Measurements from ENCODE around the gene SON.
A peak's percentile ranks its signal among the peaks of the same experiment; 100 is the strongest.

- 0 out of 2 replicates have a peak, but pooled peaks have one; percentile 21 for TF ChIP-seq POLR2AphosphoS5 (IDR thresholded peaks at IDR 0.05; ENCODE audit: low read depth)
- TF ChIP-seq, protein P1, sequence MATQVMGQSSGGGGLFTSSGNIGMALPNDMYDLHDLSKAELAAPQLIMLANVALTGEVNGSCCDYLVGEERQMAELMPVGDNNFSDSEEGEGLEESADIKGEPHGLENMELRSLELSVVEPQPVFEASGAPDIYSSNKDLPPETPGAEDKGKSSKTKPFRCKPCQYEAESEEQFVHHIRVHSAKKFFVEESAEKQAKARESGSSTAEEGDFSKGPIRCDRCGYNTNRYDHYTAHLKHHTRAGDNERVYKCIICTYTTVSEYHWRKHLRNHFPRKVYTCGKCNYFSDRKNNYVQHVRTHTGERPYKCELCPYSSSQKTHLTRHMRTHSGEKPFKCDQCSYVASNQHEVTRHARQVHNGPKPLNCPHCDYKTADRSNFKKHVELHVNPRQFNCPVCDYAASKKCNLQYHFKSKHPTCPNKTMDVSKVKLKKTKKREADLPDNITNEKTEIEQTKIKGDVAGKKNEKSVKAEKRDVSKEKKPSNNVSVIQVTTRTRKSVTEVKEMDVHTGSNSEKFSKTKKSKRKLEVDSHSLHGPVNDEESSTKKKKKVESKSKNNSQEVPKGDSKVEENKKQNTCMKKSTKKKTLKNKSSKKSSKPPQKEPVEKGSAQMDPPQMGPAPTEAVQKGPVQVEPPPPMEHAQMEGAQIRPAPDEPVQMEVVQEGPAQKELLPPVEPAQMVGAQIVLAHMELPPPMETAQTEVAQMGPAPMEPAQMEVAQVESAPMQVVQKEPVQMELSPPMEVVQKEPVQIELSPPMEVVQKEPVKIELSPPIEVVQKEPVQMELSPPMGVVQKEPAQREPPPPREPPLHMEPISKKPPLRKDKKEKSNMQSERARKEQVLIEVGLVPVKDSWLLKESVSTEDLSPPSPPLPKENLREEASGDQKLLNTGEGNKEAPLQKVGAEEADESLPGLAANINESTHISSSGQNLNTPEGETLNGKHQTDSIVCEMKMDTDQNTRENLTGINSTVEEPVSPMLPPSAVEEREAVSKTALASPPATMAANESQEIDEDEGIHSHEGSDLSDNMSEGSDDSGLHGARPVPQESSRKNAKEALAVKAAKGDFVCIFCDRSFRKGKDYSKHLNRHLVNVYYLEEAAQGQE (IDR thresholded peaks at IDR 0.05; ENCODE audit: insufficient replicate concordance, low read depth), result no peak
- TF ChIP-seq, protein P2, sequence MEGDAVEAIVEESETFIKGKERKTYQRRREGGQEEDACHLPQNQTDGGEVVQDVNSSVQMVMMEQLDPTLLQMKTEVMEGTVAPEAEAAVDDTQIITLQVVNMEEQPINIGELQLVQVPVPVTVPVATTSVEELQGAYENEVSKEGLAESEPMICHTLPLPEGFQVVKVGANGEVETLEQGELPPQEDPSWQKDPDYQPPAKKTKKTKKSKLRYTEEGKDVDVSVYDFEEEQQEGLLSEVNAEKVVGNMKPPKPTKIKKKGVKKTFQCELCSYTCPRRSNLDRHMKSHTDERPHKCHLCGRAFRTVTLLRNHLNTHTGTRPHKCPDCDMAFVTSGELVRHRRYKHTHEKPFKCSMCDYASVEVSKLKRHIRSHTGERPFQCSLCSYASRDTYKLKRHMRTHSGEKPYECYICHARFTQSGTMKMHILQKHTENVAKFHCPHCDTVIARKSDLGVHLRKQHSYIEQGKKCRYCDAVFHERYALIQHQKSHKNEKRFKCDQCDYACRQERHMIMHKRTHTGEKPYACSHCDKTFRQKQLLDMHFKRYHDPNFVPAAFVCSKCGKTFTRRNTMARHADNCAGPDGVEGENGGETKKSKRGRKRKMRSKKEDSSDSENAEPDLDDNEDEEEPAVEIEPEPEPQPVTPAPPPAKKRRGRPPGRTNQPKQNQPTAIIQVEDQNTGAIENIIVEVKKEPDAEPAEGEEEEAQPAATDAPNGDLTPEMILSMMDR (IDR thresholded peaks at IDR 0.05; ENCODE audit: insufficient read depth, low read length), result no peak
These were observed 45.9 kb downstream of the SON start, which contains the start of gene DONSON for GRCh38 chr21:33588485-33589335.
